ENCODE measurements around the gene DNAH1. TPM values are rescaled to one million over a fixed set of nuclear protein-coding genes. Genes with fewer than 3 reads are reported as not detected.

The DNAH1 gene
- total RNA-seq, 1 experiment from 2014 or later = 0.48 TPM

DNA sequence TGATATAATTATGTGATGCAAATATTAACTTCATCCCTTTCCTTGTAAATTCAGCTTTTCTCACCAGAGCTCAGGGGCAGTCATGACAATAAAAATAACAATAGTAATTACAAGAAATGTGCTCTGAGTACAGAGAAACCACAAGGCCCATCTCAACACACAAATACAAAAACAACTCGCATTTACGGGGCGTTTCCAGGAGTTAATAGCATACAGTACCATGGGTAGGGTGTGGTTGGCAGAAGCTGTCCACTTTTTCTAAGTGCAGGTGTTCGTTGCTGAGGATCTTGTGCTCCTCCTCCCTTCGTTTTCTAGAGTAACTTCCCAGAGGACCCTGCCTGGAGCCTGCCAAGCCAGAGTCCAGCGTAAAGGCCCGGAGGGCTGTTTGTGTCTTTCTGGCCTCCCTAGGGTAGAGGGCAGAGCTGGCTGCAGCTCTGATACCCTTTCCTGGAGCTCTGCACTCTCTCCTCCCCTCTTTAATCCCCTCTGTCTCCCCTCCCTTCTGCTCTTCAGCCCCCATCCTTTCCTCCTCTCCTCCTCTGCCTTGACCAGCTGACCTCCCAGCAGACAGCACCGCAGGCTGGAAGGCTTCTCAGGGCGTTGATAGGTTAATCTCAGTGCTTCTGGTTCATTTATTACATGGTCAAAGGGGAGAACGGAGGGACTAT is 117.3 kb downstream of the DNAH1 start:
- no peak for DNase-seq (ENCODE audit: low read depth)

DNA sequence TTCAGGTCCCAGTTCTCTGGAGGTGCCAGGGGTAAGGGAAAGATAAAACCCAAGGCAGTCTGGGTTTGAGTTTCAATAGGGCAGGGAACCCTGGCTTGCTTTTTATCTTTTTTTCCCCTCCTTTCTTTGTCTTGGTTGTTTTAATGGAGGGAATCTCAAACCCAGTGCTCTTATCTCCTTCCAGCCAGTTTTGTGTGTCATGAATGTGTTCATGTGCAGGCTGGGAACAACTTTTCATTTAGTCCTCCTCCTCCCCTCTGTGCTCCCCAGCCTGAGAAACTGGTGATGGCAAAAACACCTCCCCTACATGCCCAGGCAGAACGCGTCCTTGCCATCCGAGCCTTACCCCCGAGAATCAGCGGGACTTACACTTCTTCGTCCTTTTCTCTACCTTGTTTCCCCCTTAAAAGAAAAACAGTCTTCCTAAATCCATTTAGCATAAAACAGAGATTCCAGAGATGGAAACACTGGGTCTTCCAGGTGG is 117.9 kb downstream of the DNAH1 start:
- DNase-seq (ENCODE audit: low read depth) = no peak

DNA sequence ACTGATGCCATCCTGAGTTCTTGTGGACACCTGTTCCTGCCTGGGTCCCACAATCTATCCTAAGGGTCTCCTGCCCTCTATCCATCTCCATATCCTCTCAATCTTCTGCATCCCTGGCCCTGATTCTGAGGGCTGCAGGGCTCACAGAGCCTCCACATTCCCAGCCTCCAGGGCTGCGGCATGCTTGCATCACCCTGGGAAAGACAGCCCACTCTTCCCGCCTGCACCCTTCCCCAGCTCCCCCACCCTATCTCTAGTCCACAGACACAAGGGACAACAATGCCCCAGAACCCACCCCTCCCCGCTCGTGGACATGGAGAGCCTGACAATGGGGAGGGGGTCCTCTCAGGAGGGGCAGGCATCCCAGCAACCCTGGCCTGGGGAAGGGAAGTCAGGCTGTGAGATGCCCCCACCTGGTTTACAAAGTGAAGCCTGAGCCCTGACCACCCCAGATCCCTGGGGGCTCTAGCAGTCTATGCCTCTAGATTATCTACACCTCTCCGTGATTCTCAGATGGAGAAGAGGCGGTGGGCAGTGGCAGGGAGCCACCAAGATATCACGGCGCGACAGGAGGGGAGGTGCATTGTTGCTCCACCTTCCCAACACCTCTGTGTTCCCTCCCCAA is 118.5 kb downstream of the DNAH1 start:
- no peak for DNase-seq (ENCODE audit: low read depth)

DNA sequence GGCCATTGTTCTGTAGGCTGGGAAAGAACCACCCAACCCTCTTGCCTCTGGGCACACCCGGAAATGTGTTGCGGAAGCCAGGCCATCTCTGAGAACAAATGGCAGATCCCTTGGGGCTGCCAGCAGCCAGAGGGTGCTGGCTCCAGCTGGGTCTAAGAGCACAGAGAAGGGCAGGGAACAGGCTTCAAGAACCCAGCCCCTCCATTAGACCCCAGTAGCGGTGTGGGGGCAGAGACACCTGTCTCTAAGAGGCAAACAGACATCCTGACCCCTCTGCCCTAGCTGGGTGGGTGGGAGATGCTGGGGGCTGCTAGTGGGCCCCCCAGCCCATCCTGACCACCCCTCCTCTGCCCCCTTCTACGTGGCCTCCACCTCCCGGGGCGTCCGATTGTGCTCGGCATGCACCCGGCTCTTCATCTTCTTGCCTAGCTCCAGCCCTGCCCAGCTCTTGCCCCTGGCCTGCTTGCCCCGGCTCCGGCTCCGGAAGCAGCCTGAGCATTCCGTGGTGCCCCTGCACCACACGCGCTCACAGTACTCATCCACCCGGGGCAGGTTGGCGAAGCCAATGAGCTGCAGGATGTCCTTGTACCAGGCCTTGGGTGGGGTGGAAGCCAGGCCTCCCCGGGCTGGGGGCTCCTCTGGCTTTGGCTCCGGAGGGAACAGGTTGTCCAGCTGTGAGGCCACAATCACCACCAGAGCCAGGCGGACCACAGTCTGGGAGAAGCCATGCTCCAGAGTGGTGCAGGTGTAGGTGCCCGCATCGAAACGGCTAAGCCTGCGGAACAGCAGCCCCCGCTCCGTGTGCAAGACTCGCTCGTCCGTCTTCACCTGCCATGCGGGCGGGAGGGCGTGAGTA is 119.4 kb downstream of the DNAH1 start:
- no peak for DNase-seq (ENCODE audit: low read depth)

DNA sequence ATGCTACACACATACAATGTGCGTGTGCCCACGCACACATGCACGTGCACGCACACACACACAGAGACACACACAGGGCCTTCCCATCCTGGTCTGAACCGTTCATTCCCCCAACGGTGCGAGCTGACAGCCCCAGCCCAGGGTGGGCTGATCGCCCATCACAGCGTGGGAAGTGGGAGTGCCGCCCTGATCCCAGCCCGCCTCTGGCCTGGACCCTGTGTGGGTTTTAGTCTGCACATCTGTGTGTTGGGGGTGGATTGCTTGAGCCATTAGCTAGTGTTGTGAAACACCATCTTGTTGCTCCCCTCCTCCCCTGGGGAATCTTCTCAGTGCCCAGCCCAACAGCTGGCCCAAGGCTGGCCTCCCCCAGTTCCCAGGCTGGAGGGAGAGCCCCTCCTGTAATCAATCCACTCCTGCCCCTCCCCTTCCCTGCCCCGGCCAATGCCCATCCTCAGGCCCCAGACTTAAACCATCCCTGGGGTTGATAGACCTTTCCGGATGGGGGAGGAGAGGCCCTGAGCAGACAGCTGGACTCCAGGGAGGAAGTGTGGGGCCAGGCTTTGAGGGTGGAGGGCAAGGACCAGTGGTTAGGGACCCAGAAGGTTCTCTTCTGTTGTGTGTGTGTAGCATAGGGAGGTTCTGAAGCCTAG is 120.5 kb downstream of the DNAH1 start:
- no peak for DNase-seq (ENCODE audit: low read depth)

DNA sequence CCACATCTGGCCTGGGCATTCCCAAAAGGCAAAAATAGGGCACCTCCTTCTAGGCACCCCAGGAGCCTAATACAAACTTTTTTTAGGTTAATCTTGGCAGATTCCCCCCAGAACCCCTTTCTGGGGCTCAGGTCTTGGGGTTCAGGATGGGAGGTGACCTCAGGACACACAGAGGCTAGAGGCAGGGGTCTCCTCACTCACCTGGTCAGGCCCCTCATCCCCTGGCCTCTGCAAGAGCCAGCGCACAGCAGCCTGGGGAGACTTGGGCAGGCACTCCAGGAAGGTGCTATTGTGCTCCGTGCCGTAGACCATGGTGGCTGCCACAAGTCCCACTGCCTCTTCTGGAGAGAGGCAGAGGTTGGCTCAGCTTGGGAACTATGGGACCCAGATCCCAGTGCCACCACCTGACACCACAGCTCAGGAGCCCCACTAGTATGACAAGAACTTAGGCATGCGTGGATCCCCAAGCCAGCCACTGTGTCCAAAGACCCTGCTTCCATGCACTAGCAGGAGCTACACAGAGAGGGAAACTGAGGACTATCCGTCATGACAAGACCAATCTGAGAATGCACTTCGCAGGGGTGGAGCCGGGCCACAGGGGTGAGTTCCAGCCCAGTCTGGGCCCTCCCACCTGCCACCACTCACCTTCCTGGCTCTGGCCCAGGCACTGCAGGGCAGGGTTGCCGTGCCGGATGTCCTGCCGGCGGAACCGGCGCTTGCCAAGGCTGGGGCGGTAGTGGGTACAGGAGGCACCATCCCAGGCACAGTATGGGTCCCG is 121.4 kb downstream of the DNAH1 start:
- no peak for DNase-seq (ENCODE audit: low read depth)

DNA sequence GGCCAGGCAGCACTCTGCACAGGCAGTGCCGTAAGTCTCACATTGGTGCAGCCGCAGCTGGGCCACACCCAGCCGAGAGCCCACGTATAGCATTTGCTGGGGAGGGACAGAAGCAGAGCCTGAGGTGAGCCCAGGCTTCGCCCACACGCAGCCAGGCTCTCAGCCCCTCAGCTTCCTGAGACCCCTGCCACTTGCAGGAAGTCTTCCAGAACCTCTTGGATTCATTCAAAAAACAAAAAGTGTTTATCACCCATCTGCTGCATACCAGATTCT is 121.9 kb downstream of the DNAH1 start:
- DNase-seq (ENCODE audit: low read depth) = no peak

DNA sequence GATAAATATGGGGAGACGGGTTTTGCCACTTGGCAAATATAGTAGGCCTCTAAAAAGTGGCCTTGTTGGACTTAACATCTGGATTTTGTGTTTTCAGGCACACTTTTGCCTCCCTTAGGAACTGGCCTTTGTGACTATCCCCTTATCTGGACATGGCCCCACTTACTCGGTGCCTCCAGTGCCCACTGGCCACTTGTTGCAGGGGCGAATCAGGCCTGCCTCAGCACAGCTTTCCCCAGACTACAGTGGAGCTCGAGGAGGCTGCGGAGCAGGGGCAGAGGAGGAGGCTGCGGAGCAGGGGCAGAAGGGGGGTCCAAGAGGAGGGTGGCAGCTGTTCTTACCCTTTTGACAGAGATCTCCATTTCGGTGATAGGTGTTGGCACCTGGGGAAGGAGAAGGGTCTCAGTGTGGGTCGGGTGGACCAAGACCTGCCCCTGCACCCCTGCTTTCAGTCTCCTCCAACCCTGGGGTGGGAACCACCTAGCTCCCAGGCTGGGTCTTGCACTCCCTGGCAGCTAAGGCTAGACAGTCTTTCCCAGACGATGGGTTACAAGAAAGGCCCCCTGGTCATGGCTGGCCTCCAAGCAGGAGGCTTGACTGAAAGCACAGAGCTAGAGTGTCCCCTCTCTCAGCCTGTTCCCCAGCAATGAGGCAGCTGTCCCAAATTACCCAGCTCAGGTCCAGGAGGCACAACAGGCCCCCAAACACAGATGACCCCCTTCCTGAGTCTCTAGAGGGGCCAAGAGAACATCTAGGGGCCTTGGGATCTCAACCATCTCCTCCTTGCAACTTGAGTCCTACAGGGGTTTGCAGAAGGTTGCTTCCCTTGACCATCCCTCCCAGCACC is 122.7 kb downstream of the DNAH1 start:
- DNase-seq (ENCODE audit: low read depth) = no peak

DNA sequence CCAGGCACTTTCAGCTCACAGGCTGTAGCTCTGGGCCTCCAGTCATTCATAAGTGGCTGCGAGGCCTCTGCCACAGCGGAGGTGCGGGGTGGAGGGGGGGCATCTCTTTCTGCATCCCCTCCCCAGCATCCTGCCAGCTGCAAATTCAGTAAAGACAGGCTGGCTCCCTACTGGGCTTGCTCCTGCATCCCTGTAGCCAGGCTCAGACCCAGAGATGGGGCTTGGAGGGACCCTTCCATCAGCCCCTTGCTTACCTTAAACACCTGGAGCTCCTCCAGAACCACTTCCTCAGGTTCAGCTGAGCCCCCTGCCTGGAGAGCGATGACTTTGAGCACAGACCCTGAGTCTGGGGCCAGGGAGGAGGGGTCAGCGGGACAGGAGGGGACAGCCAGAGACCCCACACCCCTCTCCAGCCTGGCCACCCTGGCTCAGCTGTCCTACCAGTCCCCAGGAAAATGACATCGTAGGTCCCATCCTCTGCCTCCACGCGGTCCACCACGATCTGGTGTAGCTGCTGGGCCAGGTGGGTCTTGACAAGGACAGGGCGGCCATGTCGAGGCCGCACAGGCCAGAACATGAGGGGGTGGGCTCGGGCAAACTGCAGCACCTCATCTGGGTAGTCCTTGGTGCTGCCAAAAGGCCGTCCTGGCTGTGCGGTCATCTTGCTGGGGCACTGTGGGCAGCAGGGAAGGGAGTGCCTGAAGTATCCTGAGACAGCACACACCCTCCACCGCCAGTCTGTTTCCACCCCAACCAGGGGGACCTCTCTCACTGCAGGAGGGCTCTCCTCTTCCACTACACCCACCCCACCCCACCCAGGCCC is 123.5 kb downstream of the DNAH1 start:
- DNase-seq (ENCODE audit: low read depth) = no peak

DNA sequence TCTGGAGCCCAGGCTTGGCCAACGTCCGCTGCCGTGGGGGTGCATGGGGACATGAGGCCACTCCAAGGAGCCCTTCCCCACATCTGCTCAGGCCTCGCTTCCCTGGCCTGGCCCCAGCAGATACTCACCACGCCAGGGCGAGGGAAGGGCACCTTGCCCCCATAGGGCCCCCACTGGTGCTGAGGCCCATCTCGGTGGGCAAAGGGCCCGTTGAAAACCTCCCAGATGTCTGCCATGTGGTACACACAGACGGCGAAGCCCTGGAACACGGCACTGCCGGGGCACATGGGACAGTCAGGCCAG is 124.1 kb downstream of the DNAH1 start:
- no peak for DNase-seq (ENCODE audit: low read depth)

DNA sequence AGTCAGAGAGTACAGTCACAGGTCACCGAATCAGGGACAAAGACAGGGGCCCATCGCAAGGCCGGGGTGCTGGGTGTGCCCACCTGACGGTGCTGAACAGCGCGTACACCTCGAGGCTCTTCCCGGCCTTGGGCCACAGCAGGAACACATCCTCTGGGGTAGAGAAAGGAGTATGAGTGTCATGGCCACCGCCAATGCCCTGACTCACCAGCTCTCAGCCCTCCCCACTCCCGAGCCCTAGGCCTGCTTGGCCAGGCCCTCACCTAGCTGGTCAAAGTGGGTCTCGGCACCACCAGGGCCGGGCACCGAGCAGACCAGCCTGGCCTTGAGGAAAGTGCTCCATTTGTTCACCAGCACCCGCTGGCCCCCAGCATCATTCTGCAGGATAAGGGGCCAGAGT is 124.6 kb downstream of the DNAH1 start:
- DNase-seq (ENCODE audit: low read depth) = no peak

DNA sequence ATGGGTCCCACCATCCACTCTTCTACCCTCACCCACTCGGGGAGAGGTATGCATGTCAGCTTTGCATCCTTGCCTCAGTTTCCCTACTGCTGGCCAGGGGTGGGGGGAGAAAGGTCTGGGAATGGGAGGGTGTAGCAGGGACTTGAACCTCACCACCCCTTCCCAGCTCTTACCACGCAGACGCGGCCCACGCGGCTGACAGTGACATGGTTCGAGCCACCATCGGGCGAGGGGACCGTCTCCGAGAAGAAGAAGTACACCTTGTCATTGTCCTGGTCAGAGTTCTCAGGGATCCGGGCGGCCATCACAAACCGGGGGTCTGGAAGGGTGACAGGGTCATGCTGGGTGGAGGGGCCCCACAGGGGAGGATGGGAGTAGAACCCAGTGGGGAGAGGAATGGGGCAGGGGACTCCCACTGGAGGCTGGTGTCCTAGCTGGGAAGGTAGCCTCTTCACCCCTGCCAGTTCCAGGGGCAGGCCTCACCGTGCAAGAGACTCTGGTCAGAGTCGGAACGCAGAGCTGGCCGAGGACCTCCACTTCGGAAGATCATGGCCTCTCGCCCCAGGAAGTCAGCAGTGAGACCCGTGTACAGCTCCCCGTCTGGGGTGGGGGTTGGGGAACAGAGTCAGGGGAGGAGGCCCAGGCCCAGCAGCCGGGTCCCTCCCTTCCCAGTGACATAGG is 125.1 kb downstream of the DNAH1 start:
- DNase-seq (ENCODE audit: low read depth) = no peak

DNA sequence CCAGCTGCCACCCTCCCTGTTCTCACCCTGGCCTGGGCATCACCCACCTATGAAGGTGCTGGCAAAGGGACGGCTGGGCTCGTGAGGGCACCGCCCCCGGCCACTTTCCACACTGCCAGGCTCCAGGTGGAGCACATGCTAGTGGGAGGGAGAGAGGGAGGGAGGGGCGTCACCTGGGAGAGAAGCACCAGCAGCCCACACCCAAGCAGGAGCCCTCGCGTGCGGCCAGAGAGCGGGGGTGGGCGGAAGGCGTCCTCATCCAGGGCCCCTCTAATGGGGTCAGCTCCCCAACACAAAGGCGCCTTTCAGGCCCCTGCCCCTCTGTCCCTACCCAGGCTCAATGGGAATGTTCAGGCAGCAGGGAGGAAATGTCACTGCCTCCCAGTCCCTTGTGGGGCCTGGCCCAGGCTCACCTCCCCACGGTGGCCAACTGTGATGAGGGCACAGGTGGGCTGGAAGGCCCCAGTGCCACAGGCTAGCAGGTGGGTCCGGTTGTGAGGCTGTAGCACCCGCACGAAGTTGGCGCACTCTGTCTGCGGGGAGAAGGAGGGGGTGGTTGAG is 125.7 kb downstream of the DNAH1 start:
- DNase-seq (ENCODE audit: low read depth) = no peak

DNA sequence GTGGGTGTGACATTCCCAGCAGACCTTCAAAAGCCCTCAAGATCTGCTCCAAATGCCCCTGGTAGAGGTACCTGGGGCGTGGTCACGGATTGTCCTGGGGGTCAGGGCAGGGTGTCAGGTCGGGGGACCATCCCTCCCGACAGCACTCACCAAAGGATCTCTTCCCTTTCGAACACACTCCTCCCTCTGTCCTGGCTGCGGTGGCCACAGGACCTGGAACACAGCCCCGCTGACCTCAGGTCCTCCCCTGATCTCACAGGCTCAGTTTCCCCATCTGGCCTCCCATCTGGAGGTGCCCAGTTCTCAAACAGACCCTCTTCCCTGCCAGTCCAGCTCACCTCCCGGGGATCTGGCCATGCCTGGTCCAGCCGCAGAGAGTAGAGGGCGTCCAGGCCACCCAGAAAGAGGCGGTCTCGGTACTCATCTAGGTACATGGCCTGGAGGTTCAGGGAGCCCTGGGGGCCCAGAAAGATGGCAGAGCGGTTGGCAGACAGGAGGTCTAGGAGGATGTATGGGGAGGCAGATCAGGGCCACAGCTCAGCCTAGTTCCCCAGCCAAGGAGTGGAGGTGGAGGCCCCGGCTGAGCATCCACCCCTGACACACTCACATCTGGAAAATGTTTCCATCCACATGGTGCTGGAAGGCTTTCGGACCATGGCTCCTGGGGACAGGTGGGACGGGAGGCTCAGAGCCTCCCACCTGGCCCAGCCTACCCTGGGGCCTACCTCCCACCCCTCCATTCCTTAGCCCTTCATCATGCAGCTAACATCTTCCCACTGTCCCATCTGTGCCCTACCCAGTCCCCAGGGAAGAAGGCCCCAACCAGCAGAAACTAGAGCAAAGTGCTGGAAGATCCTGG is 126.5 kb downstream of the DNAH1 start:
- DNase-seq (ENCODE audit: low read depth) = no peak

DNA sequence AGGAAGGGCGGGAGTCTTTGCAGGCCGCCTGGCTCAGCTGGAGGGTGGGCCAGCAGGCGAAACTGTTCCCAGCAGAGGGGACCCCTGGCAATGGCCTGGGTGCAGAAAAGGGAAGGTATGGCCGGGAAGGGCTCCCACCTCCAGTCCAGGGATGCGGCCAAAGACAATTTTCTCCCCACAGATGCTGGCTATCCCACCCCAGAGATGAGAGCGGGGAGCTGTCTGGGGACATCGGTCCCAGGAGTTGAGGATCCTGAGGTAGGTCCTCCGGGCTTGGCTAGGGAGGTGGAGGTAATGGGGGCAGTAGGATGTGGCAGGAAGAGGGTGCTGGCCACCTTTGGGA is 127.1 kb downstream of the DNAH1 start:
- no peak for DNase-seq (ENCODE audit: low read depth)

DNA sequence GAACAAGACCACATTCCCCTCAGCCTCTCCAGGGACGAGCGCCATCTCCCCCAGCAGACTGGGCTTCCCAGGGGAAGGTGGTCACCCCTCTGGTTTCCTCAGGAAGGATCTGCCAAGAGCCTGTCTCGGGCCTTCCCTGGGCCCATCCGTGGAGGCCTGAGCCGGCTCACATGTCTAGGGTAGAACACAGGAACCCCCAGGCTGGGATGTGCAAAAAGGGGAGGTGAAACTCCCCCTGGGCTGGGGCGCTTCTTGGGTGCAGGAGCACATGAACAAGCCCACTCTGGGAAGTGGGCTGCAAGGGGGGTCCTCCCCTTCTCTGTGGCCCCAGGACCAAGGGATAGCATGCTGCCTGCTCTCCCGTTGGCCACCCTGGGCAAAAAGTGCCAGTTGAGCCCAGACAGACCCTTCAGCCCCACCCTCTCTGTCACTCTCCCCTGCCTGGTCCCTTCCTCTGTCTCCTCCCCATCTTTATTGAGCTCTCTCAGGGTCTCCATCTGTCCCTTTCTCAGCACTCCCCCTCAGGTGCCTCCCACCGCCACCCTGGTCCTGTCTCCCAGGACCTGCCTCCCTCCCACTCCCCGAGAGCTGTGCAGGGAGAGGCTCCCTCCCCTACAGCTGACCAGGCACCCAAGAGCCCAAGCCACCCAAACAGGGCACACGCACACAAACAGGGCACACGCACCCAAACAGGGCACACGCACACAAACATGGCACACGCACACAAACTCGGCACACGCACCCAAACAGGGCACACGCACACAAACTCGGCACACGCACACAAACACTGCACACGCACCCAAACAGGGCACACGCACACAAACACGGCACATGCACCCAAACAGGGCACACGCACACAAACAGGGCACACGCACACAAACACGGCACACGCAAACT is 127.9 kb downstream of the DNAH1 start:
- DNase-seq (ENCODE audit: low read depth) = no peak
